ENCODE measurements around the gene THEM4.

DNA sequence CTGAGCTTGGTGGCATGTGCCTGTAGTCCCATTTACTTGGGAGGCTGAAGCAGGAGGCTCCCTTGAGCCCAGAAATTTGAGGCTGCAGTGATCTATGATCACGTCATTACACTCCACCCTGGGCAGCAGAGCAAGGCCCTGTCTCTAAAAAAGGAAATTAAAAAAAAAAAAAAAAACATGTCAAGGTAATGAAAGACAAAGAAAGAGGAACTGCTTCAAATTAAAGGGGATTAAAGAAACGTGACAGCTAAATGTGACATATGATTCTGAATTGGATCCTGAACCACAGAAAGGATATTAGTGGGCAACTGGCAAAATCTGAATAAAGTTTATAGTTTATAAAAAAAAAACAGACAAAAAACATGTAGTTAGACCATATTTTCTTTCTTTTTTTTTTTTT, 65.9 kb downstream of the THEM4 start:
- TF ChIP-seq CTCF (IDR thresholded peaks at IDR 0.05; ENCODE audit: poor library complexity) (no peak), EZH2phosphoT487 (IDR thresholded peaks at IDR 0.05; ENCODE audit: low read depth, severe bottlenecking, unreplicated experiment) (no peak), EZH2 (IDR thresholded peaks at IDR 0.05; ENCODE audit: borderline replicate concordance) (no peak)

Data from hepatocyte (in vitro differentiated cells).